HG03575 (cell line): ENCODE measurements around the gene ARHGEF19.
"Not testable (repeated sequence)": the region's sequence is repeated elsewhere in the genome, so short reads cannot be mapped to it uniquely, and the experiment has no call there.

Experiments used
- ATAC-seq: cut with Tn5 transposase; IDR thresholded peaks from one replicate; pipeline ENCODE4 v1.9.1; 2021; ENCODE audit not compliant: unreplicated experiment, insufficient number of reproducible peaks, low FRiP score; ENCODE audit errors: extremely low read depth

The ARHGEF19 gene

GRCh38 chr1:16212251-16212961, at the start of gene ARHGEF19:
Gene ARHGEF19 (minus strand): TSS chr1:16212652. CDS start chr1:16209054, 3,598 bp downstream.
- no peak for ATAC-seq

GRCh38 chr1:16262067-16262466, 49.6 kb upstream of the ARHGEF19 start:
- ATAC-seq, result no peak

GRCh38 chr1:16260814-16261213, 48.4 kb upstream of the ARHGEF19 start:
- no peak for ATAC-seq

GRCh38 chr1:16258591-16259135, 46.2 kb upstream of the ARHGEF19 start:
- ATAC-seq, result no peak

DNA sequence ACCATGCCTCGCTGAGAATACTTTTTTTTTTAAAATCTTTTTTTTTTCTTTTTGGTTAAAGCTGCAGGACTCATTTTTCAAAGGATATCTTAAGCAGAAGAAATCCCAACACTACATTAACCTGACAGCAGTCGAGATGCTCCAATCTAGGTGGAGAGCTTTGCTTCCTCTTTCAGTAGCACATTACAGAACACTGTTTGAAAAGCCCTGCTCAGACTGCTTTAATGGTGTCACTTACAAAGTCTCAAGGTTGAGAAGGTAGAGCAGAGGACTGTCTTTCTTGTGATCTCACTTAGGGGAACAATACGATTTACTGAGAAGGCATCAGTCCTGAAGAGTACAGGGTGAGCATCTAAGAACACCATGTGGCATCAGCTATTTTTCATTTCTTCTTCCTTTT, 45.5 kb upstream of the ARHGEF19 start:
- ATAC-seq, result no peak

GRCh38 chr1:16257556-16257955, 45.1 kb upstream of the ARHGEF19 start:
- not testable (repeated sequence) for ATAC-seq

GRCh38 chr1:16256478-16256877, 44.0 kb upstream of the ARHGEF19 start:
- ATAC-seq, result no peak

DNA sequence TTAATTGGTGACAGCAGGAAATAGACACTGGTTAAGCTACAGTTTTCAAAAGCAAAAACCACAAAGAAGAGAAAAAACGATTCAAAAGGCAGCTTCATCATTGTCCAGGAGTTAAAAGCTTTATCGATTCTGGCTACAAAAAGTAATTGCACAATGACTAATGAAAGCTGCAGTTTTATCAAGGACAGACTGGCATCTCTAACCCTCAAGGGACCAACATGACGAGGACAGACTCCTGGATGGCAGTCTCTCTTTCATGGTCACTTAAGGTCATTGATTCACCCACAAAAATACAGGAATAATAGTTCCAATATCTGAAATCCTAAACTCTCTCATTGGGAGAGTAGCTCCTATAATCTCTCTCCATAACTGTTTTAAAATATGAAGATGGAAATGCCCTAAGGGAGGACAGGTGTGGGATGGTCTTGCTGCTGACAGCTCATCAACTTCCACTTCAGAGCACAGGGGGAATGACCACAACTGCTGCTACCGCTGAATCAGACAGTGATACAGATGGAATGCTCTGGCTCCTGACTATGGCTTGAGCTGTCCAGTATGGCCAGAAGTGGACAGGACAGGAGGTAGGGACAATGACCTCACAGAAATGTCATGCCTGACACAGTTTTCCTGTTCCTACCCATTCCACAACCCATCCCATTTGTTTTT, 41.9 kb upstream of the ARHGEF19 start:
- ATAC-seq, result no peak

- no peak for ATAC-seq
Observed at GRCh38 chr1:16253332-16253922, 41.0 kb upstream of the ARHGEF19 start.

DNA sequence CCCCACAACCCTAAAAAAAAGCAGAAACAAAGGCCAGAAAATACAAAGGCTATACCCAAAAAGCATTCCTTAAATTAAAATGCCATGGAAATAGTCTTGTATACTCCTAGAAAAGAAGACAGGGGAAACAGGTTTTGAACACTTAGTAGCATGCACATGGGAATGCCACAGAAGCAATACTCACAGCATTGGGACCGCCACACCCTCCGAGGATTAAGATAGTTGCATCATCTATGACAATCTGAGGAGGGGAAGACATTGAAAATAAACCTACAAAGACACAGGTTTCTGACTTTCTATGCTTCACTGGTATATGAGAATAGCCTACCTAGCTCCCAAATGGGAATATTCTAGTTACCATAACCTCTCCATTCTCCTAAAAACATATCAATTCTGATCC, 40.5 kb upstream of the ARHGEF19 start:
- no peak for ATAC-seq

GRCh38 chr1:16251381-16251780, 38.9 kb upstream of the ARHGEF19 start:
- ATAC-seq, result no peak

DNA sequence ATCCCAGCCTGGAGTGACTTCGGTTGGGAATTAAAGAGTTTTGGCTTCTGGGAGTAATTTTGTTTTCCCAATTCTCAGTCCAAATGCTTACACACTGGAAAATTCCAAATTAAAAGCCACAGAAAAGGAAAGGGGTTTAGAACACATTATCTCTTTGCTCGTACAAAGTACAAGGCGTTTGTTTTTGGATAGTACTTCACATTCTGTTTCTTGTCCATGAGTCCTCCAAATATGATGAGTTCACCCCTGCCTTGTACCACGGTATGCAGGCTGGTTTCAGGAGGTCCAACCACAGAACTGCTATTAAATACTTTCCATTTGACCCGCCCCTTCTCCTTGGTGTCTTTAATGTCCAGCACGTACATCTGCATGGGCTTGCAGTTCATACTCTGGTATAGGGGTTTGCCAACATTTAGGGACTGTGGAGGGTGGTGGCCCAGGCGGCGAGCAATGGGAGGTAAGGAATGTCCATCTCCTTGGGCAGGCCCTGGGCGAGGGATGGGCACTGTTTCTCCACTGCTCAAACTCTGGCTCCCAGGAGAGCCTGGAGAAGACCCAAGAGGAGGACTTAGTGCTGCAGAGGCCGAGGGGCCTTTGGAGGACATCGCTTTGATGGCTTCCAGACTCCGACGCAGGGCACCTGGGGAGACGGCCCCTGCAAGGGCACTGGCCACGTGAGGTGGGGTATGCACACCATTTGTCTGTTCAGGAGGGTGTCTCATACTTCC, 38.2 kb upstream of the ARHGEF19 start:
- no peak for ATAC-seq

- ATAC-seq, result no peak
Observed at GRCh38 chr1:16249596-16250241, 37.3 kb upstream of the ARHGEF19 start.

GRCh38 chr1:16248603-16249516, 36.4 kb upstream of the ARHGEF19 start:
- ATAC-seq, result no peak

DNA sequence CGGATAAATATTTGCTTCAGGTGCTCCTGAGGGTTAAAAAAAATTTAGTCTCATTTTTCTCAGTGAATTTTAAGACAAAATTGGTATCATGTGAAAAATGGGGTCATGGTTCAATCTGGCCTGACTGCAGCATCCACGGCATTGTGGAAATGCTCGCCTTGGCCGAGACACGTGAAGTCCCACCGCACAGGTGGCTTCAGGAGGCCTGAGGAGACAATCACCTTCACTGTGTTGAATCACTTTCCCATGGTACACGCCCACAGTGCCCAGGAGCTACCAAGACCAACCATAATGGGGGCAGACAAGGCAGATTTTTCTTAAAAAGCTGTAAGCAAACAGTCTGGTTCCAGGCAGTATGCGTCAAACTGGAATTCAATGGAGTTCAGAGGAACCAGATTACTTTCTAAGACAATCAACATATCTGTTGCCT, 35.6 kb upstream of the ARHGEF19 start:
- no peak for ATAC-seq

DNA sequence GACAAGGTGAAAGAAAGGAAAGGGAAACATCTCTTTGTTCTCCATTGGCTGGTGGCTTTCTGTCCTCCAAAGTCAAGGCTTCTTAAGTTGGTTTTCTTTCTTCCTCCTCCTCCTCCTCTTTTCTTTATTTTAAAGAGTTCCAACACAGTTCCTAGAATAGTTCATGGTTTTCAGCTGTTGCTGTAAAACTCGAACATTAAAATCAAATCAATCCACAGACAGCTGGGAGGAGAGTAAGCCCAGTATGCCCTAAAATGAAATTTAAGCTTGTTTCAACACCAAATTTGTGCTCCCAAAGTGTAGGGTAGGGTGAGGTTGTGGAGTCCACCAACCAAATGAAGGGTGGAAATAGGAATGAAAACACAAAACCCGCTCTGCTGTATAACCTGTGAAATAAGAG, 35.0 kb upstream of the ARHGEF19 start:
- ATAC-seq, result no peak

DNA sequence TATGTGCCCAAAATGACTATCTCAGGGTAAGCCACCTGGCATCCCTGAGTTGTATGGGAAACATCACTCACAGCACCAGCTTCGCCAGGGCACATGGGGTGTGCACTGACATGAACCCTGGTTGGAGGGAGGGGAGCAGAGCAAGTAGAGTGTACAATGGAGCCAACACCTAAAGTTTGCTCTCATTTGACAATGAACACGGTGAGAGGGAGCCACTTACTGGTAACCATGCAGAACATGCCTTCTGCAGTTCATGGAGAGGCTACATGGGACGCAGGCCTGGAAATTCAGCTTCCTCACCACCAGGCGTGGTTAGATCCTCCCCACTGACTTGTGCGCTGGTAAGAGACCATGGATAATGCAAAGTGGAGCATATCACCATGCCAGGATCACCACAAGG, 34.5 kb upstream of the ARHGEF19 start:
- ATAC-seq, result no peak

DNA sequence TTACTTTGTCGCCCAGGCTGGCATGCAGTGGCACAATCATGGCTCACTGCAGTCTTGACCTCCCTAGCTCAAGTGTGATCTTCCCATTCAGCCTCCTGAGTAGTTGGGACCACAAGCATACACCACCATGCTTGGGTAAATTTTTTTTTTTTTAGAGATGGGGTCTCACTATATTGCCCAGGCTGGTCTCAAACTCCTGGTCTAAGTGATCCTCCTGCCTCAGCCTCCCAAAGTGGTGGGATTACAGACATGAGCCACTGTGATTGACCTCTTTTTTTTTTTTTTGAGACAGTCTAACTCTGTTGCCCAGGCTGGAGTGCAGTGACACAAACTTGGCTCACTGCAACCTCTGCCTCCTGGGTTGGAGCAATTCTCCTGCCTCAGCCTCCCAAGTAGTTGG, 33.8 kb upstream of the ARHGEF19 start:
- not testable (repeated sequence) for ATAC-seq
